PC-3 (cell line): ENCODE results near the gene RBM20.

ENCODE experiments used
- CTCF ChIP-seq: fragments of 300-600 bp; sonication (generic); conservative IDR thresholded peaks from 2 replicates; pipeline ENCODE4 v1.5.1; 2017; ENCODE audit warnings: antibody characterized with exemption, low read depth, mild to moderate bottlenecking, low read length
- EZH2 ChIP-seq: fragments of 300-600 bp; sonication (generic); IDR thresholded peaks from one replicate; pipeline ENCODE4 v1.6.1; 2017; ENCODE audit warnings: antibody characterized with exemption, mild to moderate bottlenecking, low read length; ENCODE audit not compliant: unreplicated experiment
- EZH2phosphoT487 ChIP-seq: fragments of 300-600 bp; sonication (generic); IDR thresholded peaks from 2 replicates; pipeline ENCODE4 v1.6.1; 2018; ENCODE audit warnings: mild to moderate bottlenecking, antibody characterized with exemption, low read length, borderline replicate concordance

- no peak for TF ChIP-seq CTCF
- no peak for TF ChIP-seq EZH2phosphoT487
- no peak for TF ChIP-seq EZH2
These were observed 55.8 kb downstream of the RBM20 start for GRCh38 chr10:110699859-110700468.
